Measurements from ENCODE around the gene FLRT1.
"Not testable (repeated sequence)": the region's sequence is repeated elsewhere in the genome, so short reads cannot be mapped to it uniquely, and the experiment has no call there.

Gene FLRT1

GRCh38 chr11:64026575-64027205 lies 9.0 kb upstream of the FLRT1 start:
- no peak for DNase-seq

DNA sequence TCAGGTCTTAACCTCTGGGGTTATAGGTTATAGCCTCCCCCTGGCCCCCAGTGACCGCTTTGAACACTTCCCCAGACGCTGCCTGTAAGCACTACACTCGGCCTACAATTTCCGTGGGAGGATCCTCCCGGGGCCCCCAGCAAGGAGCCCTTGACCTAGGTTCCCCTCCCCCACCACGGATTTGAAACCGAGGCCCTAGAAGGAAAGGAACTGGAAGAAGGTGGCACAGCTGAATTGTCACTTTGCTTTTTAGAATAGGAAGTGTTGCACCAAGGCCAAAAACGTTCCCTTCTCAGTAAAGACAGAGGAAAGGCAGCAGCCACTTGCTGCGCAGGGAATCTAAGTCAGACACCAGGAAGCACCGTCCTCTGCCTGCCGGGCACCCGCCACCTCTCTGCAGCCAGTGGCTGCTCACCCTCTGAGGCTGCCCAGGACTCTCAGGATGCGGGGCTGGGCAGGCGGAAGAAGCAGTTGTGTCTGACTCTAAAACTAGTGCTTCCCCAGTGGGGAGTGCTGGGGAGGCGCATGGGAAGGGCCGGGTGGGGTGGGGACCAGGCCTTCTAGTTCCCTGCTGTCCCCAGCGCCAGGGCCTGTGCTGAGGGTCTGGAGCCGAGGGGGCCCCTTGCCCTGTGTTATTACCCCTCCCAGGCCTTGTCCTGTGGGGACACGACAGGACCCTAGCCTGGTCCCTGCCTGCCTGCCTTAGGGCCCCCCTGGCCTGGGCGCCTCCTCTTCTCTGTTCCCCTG lies 7.9 kb upstream of the FLRT1 start:
- DNase-seq = no peak

DNA sequence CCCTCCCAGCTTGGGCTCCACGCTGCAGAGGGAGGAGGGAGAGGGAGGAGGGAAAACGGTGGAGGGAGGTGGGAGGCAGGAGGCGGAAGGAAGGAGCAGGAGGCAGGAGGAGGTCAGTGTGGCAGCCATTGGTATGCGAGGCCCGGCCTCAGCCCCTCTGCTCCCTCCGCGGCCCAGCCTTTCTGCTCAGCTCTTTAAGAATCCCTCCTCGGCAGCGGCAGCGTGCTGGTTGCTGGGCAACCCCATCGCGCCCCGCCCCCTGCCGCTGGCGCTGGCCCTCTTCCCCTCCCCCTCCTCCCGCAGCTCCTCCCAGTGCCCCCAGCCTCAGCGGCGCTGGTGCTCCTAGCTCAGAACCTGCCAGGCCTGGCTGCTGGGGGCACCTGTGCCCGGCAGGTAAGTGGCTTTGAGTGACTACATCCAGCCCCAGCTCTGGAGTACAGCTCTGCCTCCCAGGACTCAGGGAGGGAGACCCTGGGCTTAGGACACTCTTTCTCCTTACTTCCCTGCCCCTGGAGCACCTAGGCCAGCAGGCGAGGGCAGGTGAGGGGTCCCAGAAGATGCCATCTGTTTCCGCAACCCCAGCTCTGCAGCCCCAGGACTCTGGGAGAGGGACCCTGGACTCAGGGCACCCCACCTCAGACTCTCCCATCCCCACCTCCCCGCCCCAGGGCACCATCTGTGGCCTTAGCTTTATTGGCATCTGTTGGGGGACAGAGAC lies 7.2 kb upstream of the FLRT1 start:
- no peak for DNase-seq

- no peak for DNase-seq
Measured at GRCh38 chr11:64029773-64030172, 6.0 kb upstream of the FLRT1 start.

- no peak for DNase-seq
Measured at GRCh38 chr11:64031001-64031400, 4.7 kb upstream of the FLRT1 start.

- DNase-seq = no peak
Measured at GRCh38 chr11:64032050-64032449, 3.7 kb upstream of the FLRT1 start.

GRCh38 chr11:64034411-64034811 lies 1.3 kb upstream of the FLRT1 start:
- DNase-seq = no peak

DNA sequence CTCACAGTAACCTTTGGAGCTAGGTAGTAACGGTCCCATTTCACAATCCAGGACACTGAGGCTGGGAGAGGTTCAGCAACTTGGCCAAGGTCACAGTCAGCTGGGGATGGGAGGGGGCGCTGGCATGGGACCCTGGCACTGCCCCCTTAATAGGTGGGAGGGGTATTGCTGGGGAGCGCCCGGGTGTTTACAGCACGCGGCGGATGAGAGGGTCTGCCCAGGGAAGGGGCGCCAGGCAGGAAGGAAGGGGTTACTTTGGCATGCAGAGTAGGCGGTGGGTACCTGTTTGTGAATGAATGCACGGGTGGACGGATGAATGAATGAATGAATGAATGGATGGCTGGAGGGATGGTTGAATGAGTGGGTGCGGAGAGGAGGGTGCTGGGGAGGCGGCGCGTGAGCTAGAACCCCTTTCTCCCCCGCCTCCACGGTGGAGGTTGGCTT lies 628 bp upstream of the FLRT1 start:
- DNase-seq = no peak

GRCh38 chr11:64036087-64037026 lies 626 bp downstream of the FLRT1 start:
- DNase-seq = no peak

DNA sequence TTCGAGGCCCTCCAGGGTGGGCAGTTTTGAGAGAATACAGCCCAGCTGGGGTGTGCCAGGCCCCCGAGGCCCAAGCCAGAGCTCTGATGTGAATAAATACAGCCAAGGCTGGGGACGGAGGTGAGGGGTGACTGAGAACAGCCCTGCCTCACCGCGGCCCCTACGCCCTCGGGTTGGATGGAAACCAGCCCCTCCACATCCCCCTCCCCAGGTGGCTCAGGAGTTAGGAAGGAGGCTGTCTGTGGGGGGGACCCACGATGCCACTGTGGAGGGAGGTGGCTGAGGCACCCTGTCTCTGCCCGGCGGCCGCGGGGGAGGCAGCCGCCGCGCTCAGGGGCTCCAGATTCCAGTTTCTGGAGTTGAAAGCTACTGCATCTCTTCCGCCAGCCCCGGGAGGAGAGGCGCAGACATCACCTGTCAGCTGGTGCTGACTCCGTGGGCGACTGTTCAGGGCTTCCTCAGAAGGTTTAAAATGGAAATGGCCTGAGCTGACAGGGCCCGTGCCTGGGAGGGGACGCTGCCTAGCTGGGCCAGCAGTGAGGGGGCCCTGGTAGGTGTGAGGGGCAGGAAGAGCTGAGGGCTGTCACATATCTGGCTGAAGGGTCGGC lies 1.4 kb downstream of the FLRT1 start:
- DNase-seq = no peak

DNA sequence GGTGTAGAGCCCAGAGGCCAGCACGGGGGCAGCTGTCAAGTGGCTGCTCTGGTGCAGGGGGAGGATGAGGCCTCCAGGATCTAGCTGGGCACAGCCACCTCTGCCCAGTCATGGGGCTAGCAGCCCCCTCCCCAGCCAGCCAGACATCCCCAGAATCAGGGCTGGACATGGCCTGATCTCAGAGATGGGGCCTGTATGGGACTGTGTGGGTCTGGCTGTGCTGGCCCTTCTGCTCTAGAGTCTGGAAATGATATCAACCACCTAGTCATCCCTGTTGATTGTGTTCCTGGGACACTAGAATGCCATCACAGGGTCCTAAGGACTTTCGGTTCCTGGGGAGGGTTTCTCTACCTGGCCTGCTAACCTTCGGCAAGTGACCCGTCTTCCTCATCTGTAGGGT lies 2.8 kb downstream of the FLRT1 start:
- DNase-seq = no peak

DNA sequence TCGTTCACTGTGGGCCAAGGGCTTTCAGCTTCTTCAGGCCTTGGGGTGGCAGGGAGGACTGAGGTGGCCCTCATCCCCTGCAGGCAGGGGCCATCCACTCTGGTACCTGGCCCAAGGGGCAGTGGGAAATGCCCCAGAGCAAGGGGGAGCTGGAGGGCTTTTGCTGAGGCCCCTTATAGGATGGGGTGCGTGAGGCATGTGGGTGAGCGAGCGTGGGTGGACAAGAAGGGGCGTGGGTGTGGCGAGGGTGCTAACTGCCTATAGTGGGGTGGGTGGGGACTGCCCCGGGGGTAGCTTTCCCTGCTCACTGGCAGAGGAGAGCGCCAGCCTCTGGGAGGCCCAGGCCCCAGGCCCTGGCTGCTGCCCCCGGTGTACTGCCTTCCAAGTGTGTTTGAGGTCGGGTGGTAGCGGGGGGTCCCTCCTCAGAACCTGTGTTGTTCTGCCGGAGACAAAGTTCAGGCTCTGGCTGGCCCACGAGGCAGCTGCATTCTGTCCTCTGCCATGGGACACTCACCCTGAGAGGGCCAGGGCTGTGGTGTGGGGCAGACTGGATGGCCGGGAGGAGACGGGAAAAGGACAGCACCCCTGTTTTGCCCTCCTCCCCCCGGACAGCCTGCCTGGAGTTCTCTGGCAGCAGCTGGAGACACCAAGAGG lies 3.4 kb downstream of the FLRT1 start:
- no peak for DNase-seq

- DNase-seq = no peak
Measured at GRCh38 chr11:64040684-64041322, 5.1 kb downstream of the FLRT1 start.

DNA sequence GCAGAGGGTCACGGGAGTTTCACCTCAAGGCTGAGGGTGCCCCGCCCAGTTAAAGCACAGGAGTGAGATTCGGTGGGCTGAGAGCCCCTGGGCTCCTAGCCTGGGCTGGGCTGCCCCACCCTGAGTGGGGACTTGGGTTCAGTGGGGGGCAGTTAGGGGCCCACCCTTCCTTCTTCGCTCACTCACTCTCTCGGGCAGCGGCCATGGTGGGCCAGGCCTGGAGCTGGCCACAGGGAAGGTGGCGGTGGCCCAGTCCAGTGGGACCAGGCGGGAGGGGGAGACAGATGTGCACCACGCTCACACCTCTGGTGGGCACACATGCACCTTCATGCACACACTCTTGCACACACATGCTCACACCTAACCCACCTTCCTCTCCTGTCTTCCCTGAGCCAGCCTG lies 6.1 kb downstream of the FLRT1 start:
- DNase-seq = no peak

DNA sequence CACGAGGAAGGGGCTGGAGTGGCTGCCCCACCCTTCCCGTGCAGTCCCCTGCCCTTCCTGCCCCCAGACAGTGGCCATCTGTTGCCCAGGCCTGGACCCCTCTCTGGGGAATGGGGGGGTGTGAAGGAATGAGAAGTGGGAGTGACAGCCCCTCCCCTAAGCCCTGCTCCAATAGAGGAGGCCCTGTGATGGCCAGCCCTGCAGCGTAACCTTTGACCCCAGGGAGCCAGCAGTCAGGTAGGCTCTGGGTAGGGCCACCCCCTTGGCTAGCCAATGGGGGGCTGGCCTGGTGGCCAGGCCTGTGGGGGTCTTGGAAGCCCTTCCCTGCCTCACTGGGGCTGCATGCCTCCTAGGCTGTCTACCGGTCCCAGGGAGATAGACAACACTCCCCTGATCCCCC lies 6.6 kb downstream of the FLRT1 start:
- DNase-seq = no peak

- no peak for DNase-seq
Measured at GRCh38 chr11:64043545-64043944, 7.8 kb downstream of the FLRT1 start.

- DNase-seq = no peak
Measured at GRCh38 chr11:64044730-64045393, 9.1 kb downstream of the FLRT1 start.

GRCh38 chr11:64045700-64046099 lies 10.0 kb downstream of the FLRT1 start:
- DNase-seq = no peak

DNA sequence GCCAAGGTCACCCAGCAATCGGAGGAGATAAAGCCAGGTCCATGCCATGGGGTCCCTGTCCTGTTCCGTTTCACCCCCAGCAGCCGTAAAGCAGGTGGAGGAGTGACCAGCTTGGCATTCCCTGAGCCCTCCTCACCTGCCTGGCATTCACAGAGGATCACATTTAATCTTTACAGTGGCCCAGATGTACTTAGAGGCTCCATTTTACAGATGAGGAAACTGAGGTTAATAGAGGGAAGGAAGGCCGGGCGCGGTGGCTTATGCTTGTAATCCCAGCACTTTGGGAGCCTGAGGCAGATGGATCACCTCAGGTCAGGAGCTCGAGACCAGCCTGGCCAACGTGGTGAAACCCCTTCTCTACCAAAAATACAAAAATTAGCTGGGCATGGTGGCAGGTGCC lies 11.6 kb downstream of the FLRT1 start:
- DNase-seq = not testable (repeated sequence)

- DNase-seq = no peak
Measured at GRCh38 chr11:64048042-64048854, 12.5 kb downstream of the FLRT1 start.
